OCI-M1 (cell line): ENCODE data around the gene PAIP1.
"Not testable (repeated sequence)": the region's sequence is repeated elsewhere in the genome, so short reads cannot be mapped to it uniquely, and the experiment has no call there.

Experiments used
- DNase-seq: peaks from one replicate; lab custom pipeline; 2025; lab: John Stamatoyannopoulos, UW

Gene PAIP1

GRCh38 chr5:43556857-43557542 lies at the start of gene PAIP1:
TSS of gene PAIP1 (minus strand) at chr5:43557077. CDS start at chr5:43556846, 231 bp downstream.
- peak; percentile 92 for DNase-seq

GRCh38 chr5:43606351-43606750 lies 49.5 kb upstream of the PAIP1 start:
- DNase-seq: no peak

- DNase-seq: no peak
Measured at GRCh38 chr5:43604699-43605098, 47.8 kb upstream of the PAIP1 start.

GRCh38 chr5:43603344-43604217 lies 46.7 kb upstream of the PAIP1 start:
- DNase-seq: peak; percentile 75

GRCh38 chr5:43602461-43603343 lies 45.8 kb upstream of the PAIP1 start, which contains the start of gene NNT:
TSS of gene NNT (plus strand) at chr5:43603180. CDS start at chr5:43609196, 6,016 bp downstream.
- peak; percentile 81 for DNase-seq

- DNase-seq: peak; percentile 65
Measured at GRCh38 chr5:43601454-43602260, 44.8 kb upstream of the PAIP1 start.

GRCh38 chr5:43598927-43599326 lies 42.0 kb upstream of the PAIP1 start:
- DNase-seq: not testable (repeated sequence)

GRCh38 chr5:43592363-43592762 lies 35.5 kb upstream of the PAIP1 start:
- no peak for DNase-seq

GRCh38 chr5:43590700-43591099 lies 33.8 kb upstream of the PAIP1 start:
- no peak for DNase-seq

GRCh38 chr5:43589310-43589709 lies 32.4 kb upstream of the PAIP1 start:
- DNase-seq: no peak

GRCh38 chr5:43588842-43589241 lies 32.0 kb upstream of the PAIP1 start:
- no peak for DNase-seq

- no peak for DNase-seq
Measured at GRCh38 chr5:43584166-43584699, 27.4 kb upstream of the PAIP1 start.

- DNase-seq: no peak
Measured at GRCh38 chr5:43583724-43584123, 26.8 kb upstream of the PAIP1 start.

GRCh38 chr5:43582082-43583005 lies 25.5 kb upstream of the PAIP1 start:
- no peak for DNase-seq

- no peak for DNase-seq
Measured at GRCh38 chr5:43581398-43581797, 24.5 kb upstream of the PAIP1 start.

GRCh38 chr5:43580402-43581210 lies 23.7 kb upstream of the PAIP1 start:
- DNase-seq: not testable (repeated sequence)

GRCh38 chr5:43573058-43573457 lies 16.2 kb upstream of the PAIP1 start:
- DNase-seq: no peak

GRCh38 chr5:43572357-43572756 lies 15.5 kb upstream of the PAIP1 start:
- no peak for DNase-seq

GRCh38 chr5:43571237-43571636 lies 14.4 kb upstream of the PAIP1 start:
- peak; percentile 71 for DNase-seq
